GM21390 (cell line): ENCODE data around the gene YTHDF1.
"Not testable (repeated sequence)": the region's sequence is repeated elsewhere in the genome, so short reads cannot be mapped to it uniquely, and the experiment has no call there.

Experiments used
- ATAC-seq: cut with Tn5 transposase; IDR thresholded peaks from one replicate; pipeline ENCODE4 v1.9.1; 2021; ENCODE audit not compliant: unreplicated experiment

Gene YTHDF1

GRCh38 chr20:63158845-63159244 is 57.1 kb downstream of the YTHDF1 start:
- ATAC-seq, result no peak

- ATAC-seq, result no peak
Observed at GRCh38 chr20:63158352-63158751, 57.6 kb downstream of the YTHDF1 start.

GRCh38 chr20:63157431-63157830 is 58.5 kb downstream of the YTHDF1 start:
- ATAC-seq, result not testable (repeated sequence)

GRCh38 chr20:63156221-63156671 is 59.7 kb downstream of the YTHDF1 start:
- no peak for ATAC-seq

GRCh38 chr20:63155266-63156165 is 60.4 kb downstream of the YTHDF1 start:
- ATAC-seq, result no peak

GRCh38 chr20:63154395-63154794 is 61.5 kb downstream of the YTHDF1 start:
- ATAC-seq, result no peak

- no peak for ATAC-seq
Observed at GRCh38 chr20:63153254-63154221, 62.4 kb downstream of the YTHDF1 start.

- ATAC-seq, result no peak
Observed at GRCh38 chr20:63152322-63153253, 63.3 kb downstream of the YTHDF1 start.

- no peak for ATAC-seq
Observed at GRCh38 chr20:63151554-63152321, 64.2 kb downstream of the YTHDF1 start.

- ATAC-seq, result no peak
Observed at GRCh38 chr20:63150911-63151531, 64.9 kb downstream of the YTHDF1 start.

GRCh38 chr20:63150391-63150898 is 65.5 kb downstream of the YTHDF1 start:
- ATAC-seq, result no peak

- no peak for ATAC-seq
Observed at GRCh38 chr20:63149531-63150192, 66.3 kb downstream of the YTHDF1 start.

- ATAC-seq, result no peak
Observed at GRCh38 chr20:63148696-63149095, 67.2 kb downstream of the YTHDF1 start.

- ATAC-seq, result no peak
Observed at GRCh38 chr20:63147532-63147931, 68.4 kb downstream of the YTHDF1 start.
